A673 (cell line): ENCODE results near the gene YIF1A. TPM values are rescaled to one million over a fixed set of nuclear protein-coding genes. Genes with fewer than 3 reads are reported as not detected.

ENCODE experiments used
- Bru-seq: library from RNA; stranded (reverse); fragments of 400-500 nt; gene quantifications from one replicate; lab custom pipeline; 2021; lab: Mats Ljungman, UMichigan
- BruChase-seq, 2 experiments: library from RNA; stranded (reverse); fragments of 400-500 nt; gene quantifications; one replicate each; lab custom pipeline; 2021; lab: Mats Ljungman, UMichigan
- BruUV-seq: library from RNA; stranded (reverse); fragments of 400-500 nt; replicated peaks from 2 replicates; lab custom pipeline; 2021; lab: Mats Ljungman, UMichigan
- CTCF ChIA-PET: fragments of 300-600 bp; sonication (Branson Sonifier 250); formaldehyde crosslinking; loops from one replicate; lab custom pipeline; 2022; ENCODE audit warnings: antibody characterized with exemption; lab: Charles Lee
- POLR2A ChIA-PET: fragments of 300-600 bp; sonication (Branson Sonifier 250); formaldehyde crosslinking; loops from one replicate; lab custom pipeline; 2022; ENCODE audit warnings: antibody characterized with exemption; ENCODE audit not compliant: low non-redundant PET; lab: Charles Lee
- DNase-seq: peaks from one replicate; pipeline ENCODE4 v3.0.0-alpha.2; 2015; ENCODE audit warnings: low spot score
- H3K27ac ChIP-seq: fragments of 200-600 bp; sonication (generic); 2 replicates; pipeline ENCODE4 v1.5.1; 2016; ENCODE audit warnings: mixed run types, low read depth, mild to moderate bottlenecking, mixed read lengths, antibody characterized with exemption, low read length; ENCODE audit not compliant: poor library complexity, severe bottlenecking
- H3K27me3 ChIP-seq: fragments of 200-600 bp; sonication (generic); replicated peaks from 2 replicates; pipeline ENCODE4 v1.6.1; 2017; ENCODE audit warnings: mixed run types, low read depth, mild to moderate bottlenecking, mixed read lengths, antibody characterized with exemption, low read length; ENCODE audit not compliant: insufficient read depth, poor library complexity
- H3K36me3 ChIP-seq: fragments of 200-600 bp; sonication (generic); 2 replicates; pipeline ENCODE4 v1.6.1; 2016; ENCODE audit warnings: mixed run types, mild to moderate bottlenecking, mixed read lengths, antibody characterized with exemption, low read length; ENCODE audit not compliant: insufficient read depth, poor library complexity, severe bottlenecking
- H3K4me1 ChIP-seq: fragments of 200-600 bp; sonication (generic); 2 replicates; pipeline ENCODE4 v1.6.1; 2017; ENCODE audit warnings: mixed run types, mild to moderate bottlenecking, mixed read lengths, antibody characterized with exemption, low read length; ENCODE audit not compliant: insufficient read depth, poor library complexity, severe bottlenecking
- H3K4me3 ChIP-seq: fragments of 200-600 bp; sonication (generic); 2 replicates; pipeline ENCODE4 v1.5.1; 2016; ENCODE audit warnings: low read depth, mixed run types, mild to moderate bottlenecking, mixed read lengths, low read length; ENCODE audit not compliant: poor library complexity, severe bottlenecking
- H3K9me3 ChIP-seq: fragments of 200-600 bp; sonication (generic); 2 replicates; pipeline ENCODE4 v1.6.1; 2016; ENCODE audit warnings: mixed run types, low read depth, mild to moderate bottlenecking, mixed read lengths, antibody characterized with exemption, low read length; ENCODE audit not compliant: poor library complexity, severe bottlenecking
- CTCF ChIP-seq: fragments of 300-800, 200-600 bp; sonication (generic); conservative IDR thresholded peaks from 2 replicates; pipeline ENCODE4 v1.5.1; 2017; ENCODE audit warnings: low read depth, mild to moderate bottlenecking, antibody characterized with exemption, low read length, moderate library complexity, mixed read lengths
- EZH2 ChIP-seq: fragments of 200-600 bp; sonication (generic); IDR thresholded peaks from 2 replicates; pipeline ENCODE4 v1.6.1; 2017; ENCODE audit warnings: borderline replicate concordance, low read depth, mild to moderate bottlenecking, mixed read lengths, antibody characterized with exemption, low read length; ENCODE audit not compliant: poor library complexity, severe bottlenecking
- intact Hi-C: fragments of 100-400 bp; cut with micrococcal nuclease; formaldehyde crosslinking; loops from one replicate; pipeline ENCODE4 v1.10.0; 2022; ENCODE audit not compliant: unreplicated experiment
- long read RNA-seq: library from polyadenylated mRNA; stranded (forward); transcript quantifications from one replicate; pipeline ENCODE4 v2.0.0, GENCODE V29; 2022
- total RNA-seq: library from RNA; stranded (reverse); gene quantifications from 2 replicates; pipeline ENCODE4 v1.2.3, GENCODE V29; 2021

YIF1A gene, protein sequence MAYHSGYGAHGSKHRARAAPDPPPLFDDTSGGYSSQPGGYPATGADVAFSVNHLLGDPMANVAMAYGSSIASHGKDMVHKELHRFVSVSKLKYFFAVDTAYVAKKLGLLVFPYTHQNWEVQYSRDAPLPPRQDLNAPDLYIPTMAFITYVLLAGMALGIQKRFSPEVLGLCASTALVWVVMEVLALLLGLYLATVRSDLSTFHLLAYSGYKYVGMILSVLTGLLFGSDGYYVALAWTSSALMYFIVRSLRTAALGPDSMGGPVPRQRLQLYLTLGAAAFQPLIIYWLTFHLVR
- total RNA-seq (125 and 128 TPM in 2 replicates), Bru-seq, nascent RNA (percentile 68 among the genes with signal in this experiment), BruChase-seq, experiment 1, labeled RNA remaining after a 2-hour chase (percentile 65 among the genes with signal in this experiment), BruChase-seq, experiment 2, labeled RNA remaining after a 6-hour chase (percentile 73 among the genes with signal in this experiment)
- long read RNA-seq, transcript YIF1A-201 (7 exons, 943 nt), result minor isoform, 31 of 498 reads
- long read RNA-seq, transcript YIF1A-203 (8 exons, 1,124 nt), result major isoform, 384 of 498 reads
- long read RNA-seq, partial matches to known transcripts, result 28 of 498 reads
- long read RNA-seq, other reads (novel, unspliced or antisense), result 52 of 498 reads

DNA sequence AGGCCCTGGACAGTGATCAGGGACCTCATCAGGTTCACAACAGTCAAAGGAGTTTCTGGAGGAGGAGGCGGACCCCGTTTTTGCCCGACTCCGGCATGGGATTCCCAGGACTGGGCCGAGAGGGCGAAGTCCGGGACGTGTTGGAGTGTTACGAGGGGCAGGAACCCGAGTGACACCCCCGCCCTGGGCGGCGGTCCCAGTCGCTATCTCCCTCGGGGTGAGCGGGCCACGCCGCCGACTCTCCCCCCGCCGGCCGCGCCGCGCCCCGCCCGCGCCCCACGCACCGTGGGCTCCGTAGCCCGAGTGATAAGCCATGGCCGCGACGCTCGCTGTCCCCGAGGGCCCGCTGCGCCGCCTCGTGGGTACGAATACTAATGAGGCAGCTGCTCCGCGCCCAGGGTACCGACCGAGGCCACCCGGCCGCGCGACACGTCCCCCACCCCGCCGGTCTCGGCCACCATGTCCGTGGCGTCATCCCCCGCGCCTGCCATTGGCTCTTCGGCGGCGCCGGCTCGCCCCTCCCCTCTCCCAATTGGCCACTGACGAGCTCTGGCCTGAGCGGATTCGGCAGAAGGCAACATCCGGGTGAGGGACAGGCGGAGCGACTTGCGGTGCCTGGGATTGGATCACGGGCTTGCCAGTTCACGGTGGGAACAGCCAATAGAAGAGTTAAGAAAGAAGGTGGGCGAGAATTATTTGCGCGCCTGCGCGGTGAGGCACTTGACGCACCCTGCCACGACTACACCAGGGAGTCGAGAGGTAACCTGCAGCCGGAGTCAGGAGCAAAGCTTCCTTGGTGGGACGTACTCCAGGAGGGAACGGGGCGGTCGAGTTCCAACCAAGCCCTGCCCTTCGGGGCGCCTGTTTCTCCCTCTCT lies at the start of gene YIF1A:
Gene YIF1A, minus strand, starts transcription at position 473 of the 877 bp plus-strand sequence. Its CDS starts 158 bp downstream, at position 315.
- Histone ChIP-seq H3K27ac (peak within 1 kb of the TSS; percentile 91), H3K4me1 (peaks cover 19% of the 10 kb centered on the region), H3K27me3 (no peaks in the 10 kb centered on the region), H3K4me3 (peak within 1 kb of the TSS; percentile 77), H3K9me3 (no peaks in the 10 kb centered on the region), H3K36me3 (peaks cover 5% of the 10 kb centered on the region)
- CTCF ChIA-PET, result interaction anchor here (0.9 to 1.2 kb wide), 3 partner anchors 23 to 29 kb away, joined by 3 read pairs; no protein-coding TSS in a partner anchor
- peak; percentile 39; the same call in 1 of the 2 replicates for TF ChIP-seq CTCF
- no peak for TF ChIP-seq EZH2
- POLR2A ChIA-PET, result interaction anchor here (0.6 to 1.2 kb wide), 3 partner anchors 24 to 317 kb away, joined by 3 to 13 read pairs (median 5); no protein-coding TSS in a partner anchor
- intact Hi-C loops, result no loop called here
- DNase-seq, result peak; percentile 100
- TSS peak; percentile 39 for BruUV-seq

DNA sequence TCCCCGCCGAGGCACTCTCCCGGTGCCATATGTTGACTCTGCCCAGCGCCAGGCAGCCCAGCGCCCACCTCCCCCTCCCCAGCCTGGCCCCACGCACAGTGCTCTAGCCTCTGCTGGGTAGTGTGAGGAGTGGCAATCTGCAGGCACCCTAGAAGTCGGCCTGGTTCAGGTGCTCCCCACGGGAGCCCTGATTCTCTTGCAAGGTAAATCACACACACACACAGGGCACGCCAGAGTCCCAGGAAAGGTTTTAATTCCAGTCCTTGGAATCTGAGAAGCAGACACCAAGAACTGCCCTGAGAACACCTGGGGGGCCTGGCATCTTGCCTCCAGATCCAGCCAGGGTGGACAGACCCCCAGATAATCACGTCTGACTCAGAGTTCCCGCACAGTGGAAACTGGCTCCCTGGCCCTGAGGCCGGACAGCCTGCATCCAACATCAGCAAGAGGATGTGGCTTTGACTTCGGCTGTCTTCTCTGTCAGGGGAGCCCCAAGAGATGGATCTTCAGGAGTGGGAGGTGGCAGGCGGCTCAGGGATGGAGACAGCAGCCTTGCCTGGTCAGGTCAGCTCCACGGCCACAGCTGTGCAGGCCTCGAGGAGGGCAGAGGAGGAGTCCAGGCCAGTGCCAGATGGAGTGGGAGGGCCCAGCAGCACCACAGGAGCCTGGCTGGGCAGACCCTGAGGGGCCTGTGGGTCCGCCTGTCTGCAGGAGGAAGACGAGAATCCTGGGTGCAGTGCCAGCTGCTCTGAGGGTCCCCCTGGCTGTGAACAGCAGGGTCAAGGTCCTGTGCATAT lies 48.4 kb upstream of the YIF1A start:
- Histone ChIP-seq H3K4me1 (peaks cover 25% of the 10 kb centered on the region), H3K36me3 (peaks cover 16% of the 10 kb centered on the region), H3K27ac (peak overlapping the region; percentile 69), H3K9me3 (no peaks in the 10 kb centered on the region), H3K4me3 (no peak overlapping the region), H3K27me3 (no peaks in the 10 kb centered on the region)
- no TSS peak for BruUV-seq
- TF ChIP-seq CTCF (no peak), EZH2 (no peak)
- ChIA-PET CTCF (no interaction called here), POLR2A (no interaction called here)
- intact Hi-C loops, result no loop called here
- no peak for DNase-seq
